ENCODE measurements around the gene MPRIP.
"Not testable (repeated sequence)": the region's sequence is repeated elsewhere in the genome, so short reads cannot be mapped to it uniquely, and the experiment has no call there.

MPRIP gene

DNA sequence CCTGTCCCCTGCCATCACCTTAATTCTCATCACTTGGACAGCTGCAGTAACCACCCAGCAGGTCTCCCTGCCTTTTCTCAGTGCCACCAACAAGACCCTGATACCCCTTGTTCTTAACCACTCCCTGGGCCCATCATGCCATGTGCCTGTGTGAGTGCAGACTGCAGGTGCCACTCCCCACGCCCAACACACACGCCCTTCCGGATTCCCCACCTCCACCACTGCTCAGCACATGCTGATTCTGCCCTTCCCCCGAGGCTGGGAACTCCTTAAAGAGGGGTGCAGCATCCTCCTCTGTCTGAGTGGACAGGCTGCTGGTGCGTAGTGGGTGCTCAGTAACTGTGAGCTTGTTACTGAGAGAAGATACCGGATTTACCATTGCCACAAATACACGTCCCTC, 111.5 kb downstream of the MPRIP start:
- no peak for DNase-seq

DNA sequence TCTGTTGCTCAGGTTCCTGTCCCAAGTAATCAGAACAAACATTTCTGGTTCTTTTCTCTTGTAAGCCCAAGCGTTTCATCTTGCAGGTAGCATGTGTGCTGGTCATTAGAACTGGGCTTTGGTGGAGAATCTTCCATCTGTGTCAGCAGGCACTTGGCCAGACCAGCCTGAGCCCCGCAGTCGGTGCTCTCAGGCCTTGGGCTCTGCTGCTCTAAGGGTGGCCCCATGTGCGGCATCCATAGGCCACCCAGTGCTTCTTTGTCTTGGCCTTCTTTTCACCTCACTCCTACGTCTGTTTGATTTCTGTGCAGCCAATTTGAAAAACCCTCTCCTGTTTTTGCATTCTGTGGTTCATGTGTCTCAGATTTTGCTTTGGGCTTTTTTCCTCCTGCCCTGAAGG, 112.3 kb downstream of the MPRIP start:
- DNase-seq: no peak

DNA sequence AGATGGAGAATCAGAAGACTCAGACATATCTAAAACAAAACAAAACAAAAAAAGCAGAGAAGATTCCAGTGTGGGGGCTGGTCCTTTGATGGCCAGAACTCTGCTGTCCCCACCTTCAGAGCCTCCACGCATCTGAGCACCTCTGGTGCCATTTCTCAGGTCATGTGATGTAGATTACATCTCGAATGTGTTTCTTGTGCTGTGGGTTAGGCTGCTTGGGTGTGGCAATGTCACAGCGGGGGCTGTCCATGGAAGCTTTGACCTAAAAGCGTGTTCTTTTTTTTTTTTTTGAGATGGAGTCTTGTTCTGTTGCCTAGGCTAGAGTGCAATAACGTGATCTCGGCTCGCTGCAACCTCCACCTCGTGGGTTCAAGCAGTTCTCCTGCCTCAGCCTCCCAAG, 112.7 kb downstream of the MPRIP start:
- DNase-seq: no peak

DNA sequence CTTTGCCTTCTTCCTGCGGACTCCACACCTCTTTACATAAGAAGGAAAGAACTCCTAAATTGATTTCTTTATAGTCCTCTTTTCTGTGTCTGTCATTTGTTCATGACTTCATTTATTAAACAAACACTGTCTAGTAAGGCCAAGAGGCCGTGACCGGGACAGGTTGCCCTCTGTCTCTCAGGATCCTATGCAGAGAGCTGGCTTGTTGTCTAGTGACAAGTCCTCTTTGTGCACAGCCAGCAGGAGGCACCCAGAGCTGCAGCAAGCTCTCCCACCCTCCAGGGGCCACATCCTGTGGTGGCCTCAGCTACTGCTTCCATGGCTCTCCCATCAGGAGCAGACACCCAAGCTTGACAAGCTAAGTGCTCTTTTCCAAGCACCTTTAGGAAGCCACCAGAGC, 113.3 kb downstream of the MPRIP start:
- peak in 1 of 4 experiments; percentile 18 for DNase-seq

DNA sequence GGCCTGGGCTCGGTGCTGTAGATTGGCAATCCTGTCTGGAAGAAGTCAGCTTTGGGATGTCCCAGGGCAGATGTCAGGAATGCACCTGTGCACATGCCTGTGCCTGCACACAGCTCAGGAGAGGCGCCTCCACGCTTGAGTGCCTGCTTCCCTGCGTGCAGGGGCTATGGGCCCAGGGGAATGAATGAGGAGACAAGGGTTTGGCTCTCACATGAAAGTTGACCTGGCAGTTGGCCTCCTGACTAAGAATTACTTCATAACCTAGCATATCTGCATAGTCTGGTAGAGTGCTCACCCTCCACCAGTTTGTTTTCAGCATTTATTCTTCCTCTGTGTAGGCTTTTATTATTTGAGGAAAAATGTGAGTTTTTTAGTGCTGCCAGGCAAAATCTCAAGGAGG, 113.8 kb downstream of the MPRIP start:
- DNase-seq: no peak

DNA sequence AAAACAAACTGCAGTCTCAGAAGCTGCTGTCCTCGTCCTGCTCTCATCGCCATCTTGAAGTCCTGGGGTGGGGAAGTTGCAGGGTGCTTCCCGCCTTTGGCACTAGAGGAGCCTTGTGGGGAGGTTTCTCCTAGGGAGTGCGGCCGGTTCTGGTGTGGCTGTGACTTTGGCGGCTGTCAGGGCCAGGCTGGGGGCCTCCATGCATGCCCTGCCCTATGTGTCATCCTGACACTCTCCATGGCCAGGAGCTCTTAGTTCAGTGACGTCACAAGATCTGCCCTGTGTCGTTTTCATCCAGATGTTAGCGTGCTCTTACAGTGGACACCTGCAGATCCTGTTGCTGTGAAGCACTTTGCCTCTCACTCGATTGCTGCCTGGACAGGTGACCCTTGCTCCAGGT, 114.3 kb downstream of the MPRIP start:
- no peak for DNase-seq

DNA sequence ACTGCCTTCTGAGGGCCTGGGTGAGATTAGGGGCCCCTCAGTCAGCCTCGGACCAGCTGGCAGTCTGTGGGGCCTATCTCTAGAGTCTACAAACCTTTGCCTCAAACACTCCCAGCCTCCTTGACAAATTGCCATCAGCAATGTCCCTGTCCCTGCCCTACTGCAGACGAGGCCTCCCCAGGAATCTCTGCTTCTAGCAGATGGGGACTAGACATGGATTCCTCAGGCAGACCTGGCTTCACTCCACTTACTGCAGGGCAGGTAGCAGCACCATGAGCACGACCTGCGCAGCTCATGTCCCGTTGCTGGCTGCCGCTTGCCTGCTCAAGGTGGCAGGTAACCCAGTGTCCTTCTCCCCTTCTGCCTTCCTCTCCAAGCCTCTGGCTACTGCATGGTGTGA, 114.8 kb downstream of the MPRIP start:
- no peak for DNase-seq

DNA sequence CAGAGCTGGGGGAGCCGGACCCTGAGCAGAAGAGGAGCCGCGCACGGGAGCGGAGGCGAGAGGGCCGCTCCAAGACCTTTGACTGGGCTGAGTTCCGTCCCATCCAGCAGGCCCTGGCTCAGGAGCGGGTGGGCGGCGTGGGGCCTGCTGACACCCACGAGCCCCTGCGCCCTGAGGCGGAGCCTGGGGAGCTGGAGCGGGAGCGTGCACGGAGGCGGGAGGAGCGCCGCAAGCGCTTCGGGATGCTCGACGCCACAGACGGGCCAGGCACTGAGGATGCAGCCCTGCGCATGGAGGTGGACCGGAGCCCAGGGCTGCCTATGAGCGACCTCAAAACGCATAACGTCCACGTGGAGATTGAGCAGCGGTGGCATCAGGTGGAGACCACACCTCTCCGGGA, 116.2 kb downstream of the MPRIP start:
- DNase-seq: not testable (repeated sequence)

DNA sequence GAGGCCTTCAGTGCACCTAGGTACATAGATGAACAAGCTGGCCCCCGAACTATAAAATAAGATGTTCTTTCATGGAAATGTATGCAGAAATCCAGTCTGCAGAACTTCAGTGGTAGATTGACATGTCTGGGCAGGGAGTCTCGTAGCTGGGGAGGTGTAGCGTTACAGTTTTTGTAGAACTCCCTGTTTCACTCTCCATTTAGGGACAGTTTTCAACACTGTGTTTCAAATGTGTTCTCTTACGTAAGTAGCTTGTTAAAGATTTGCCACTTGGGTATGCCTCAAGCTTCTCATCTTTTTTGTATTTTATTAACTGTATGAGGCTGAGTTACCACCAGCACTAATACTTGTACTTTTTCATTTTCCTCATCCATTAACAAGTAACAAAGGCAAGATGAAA, 117.3 kb downstream of the MPRIP start:
- no peak for DNase-seq

DNA sequence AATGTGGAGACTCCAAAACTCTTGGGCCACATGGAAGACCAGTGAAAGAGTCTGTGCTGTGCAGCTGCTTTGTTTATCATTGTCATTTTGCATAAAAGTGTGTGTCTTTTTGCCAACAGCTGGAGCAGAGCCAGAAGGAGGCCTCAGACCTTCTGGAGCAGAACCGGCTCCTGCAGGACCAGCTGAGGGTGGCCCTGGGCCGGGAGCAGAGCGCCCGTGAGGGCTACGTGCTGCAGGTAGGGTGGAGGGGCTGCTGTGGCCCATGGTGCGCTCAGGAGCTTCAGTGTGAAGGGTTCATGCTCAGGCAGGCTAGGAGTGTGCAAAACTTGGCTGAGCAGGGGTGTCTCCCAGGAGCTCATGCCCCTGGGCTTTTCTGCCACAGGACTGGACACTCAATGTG, 118.9 kb downstream of the MPRIP start:
- DNase-seq: no peak

DNA sequence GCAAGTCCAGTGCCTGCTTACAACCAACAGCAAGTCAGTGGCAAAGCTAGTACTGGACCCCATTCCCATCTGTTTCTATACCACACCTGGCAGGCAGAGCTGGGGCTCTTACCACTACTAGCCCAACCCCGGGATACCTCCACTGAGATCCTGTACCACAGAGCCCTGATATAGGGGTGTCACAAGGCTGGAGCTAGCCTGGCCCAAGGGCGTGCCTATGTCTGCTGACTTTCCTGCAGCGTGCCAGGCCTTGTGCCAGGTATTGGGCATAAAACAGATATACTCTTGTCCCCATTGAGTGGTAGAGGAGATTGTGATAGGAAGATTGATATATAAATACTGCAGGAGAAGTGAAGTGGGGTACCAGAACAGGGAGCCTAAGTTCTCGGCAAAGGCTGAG, 119.5 kb downstream of the MPRIP start:
- DNase-seq: no peak

DNA sequence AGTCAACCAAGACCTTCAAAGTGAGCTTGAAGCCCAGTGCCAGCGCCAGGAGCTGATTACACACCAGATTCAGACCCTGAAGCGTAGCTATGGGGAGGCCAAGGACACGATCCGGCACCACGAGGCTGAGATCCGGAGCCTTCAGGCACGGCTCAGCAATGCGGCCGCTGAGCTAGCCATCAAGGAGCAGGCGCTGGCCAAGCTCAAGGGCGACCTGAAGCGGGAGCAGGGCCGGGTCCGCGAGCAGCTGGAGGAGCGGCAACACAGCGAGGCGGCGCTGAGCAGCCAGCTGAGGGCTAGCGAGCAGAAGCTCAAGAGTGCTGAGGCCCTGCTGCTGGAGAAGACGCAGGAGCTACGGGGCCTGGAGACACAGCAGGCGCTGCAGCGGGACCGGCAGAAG, 121.9 kb downstream of the MPRIP start:
- no peak for DNase-seq

DNA sequence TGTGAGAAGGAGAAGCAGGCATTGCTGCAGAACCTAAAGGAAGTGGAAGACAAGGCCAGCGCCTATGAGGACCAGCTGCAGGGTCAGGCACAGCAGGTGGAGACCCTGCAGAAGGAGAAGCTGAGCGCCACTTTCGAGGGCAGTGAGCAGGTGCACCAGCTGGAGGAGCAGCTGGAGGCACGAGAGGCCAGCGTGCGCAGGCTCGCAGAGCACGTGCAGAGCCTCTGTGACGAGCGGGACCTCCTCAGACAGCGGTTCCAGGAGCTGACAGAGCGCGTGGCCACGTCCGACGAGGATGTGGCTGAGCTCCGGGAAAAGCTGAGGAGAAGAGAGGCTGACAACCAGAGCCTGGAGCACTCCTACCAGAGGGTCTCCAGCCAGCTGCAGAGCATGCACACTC, 122.4 kb downstream of the MPRIP start:
- no peak for DNase-seq

DNA sequence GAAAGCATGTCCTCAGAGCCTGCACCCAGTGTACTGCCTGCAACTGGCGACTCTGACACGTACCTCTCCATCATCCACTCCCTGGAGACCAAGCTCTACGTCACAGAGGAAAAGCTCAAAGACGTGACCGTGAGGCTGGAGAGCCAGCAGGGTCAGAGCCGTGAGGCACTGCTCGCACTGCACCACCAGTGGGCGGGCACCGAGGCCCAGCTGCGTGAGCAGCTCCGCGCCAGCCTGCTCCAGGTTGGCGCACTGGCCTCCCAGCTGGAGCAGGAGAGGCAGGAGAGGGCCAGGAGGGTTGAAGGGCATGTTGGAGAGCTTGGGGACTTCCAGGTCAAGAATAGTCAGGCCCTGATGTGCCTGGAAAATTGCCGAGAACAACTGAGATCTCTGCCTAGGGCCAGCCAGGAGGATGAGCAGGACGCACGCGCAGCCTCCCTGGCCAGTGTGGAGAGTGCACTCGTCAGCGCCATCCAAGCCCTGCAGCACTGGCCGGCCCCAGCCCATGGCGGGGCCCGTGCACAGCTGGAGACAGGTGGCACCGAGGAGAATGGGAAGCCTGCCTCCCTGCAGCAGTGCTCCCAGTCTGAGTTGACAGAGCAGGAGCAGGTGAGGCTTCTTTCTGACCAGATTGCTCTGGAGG, 123.5 kb downstream of the MPRIP start:
- DNase-seq: no peak

DNA sequence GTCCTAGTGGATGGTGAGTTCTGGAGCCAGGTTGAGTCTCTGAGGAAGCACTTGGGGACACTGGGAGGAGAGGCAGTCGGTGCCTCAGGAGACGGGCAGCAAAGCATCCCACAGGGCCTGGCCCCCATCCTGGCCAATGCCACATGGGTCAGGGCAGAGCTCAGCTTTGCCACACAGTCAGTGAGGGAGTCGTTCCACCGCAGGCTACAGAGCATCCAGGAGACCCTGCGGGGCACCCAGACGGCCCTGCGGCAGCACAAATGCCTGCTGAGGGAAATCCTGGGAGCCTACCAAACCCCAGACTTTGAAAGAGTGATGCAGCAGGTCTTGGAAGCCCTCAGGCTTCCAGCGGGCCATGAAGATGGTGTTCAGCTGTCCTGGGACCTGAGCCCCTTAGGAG, 124.2 kb downstream of the MPRIP start:
- no peak for DNase-seq

DNA sequence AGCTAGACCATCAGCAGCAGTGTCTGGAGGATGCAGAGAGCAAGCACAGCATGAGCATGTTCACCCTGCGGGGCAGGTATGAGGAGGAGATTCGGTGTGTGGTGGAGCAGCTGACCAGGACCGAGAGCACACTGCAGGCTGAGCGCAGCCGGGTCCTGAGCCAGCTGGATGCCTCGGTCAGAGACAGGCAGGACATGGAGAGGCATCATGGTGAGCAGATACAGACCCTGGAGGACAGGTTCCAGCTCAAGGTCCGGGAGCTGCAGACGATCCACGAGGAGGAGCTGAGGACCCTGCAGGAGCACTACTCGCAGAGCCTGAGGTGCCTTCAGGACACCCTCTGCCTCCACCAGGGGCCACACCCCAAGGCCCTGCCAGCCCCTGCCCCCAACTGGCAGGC, 125.1 kb downstream of the MPRIP start:
- DNase-seq: no peak

DNA sequence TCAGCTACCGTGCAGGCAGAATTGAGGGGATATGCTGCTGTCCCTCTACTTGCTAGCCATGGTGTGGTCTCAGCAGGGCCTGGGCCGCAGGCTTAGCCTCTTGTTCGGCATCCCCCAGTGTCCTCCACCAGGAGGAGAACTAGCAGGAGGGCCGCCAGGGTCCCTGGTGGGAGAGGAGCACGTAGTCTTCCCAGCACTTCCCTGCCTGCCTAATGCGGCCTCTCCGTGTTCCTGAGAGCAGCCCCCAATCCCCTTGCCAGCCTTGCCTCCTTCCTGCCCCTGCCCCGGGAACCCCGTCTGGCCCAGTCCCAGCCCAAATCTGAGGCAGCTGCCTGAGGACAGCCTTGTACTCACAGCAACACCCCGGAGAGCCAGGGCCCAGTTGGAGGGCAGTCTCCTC, 125.7 kb downstream of the MPRIP start:
- DNase-seq: no peak

DNA sequence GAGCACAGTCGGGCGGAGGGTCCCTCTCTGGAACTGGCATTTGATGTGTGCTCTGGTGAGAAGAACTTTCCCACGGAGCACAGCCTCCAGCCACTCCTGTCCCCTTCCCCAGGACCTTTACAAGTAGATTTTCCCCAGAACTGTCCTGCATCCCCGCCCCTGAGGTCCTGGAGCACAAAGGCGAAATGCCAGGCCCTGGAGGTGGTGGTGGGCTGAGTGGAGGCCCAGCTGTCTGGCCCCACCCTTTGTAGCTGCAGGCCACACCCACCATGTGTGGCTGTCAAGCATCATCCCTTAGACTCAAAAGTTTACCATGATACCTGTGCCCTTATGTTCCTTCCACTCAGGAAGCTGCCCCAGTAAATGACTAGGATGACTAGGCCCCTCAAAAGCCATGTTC, 126.1 kb downstream of the MPRIP start:
- no peak for DNase-seq

DNA sequence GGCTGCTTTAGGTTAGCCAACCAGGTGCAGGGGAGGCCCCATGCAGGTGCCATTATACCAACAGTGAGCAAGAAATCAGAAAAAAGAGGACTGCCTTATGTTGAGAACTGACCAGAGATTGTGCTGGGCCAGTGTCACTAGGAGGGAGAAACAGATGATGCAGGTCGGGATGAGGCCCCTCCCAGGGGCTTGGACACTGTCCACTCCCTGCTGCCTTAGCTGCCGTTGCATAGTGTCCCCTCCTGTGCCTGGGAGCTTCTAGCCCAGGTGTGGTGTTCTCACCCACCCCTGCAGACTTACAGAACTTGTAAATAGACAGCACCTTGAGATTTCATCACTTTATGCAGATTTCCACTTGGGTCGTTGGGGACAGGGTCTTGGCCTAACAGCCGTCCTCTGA, 127.1 kb downstream of the MPRIP start:
- no peak for DNase-seq

DNA sequence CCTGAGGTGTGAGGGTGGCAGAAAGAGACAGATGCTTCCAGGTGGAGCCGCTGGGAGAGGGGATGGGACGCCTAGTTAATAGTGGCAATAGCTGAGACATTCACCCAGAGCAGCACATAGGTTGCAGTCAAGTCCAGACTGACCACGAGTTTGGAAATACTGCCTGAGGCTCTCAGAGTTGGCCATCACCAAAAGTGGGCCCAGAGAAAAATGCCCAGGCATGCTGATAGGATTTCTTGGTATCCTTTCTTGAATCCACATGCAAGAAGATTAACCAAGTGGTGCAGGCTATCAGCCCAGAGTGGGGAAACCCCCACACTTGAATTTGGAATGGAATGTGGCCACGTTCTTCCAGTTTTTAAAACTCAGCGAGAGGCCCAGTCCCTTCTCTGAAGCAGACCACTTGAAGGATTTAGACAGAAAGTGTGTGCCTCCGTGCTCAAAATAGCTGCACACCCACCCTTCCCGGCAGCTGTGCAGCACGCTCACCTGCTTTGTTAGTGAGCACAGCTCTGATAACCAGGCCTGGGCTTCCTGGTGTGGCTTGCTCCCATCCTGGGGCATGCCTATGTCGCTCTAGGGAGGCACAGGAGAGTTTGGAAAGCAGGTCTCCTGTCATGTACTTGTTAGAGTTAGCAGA, 128.2 kb downstream of the MPRIP start:
- no peak for DNase-seq

DNA sequence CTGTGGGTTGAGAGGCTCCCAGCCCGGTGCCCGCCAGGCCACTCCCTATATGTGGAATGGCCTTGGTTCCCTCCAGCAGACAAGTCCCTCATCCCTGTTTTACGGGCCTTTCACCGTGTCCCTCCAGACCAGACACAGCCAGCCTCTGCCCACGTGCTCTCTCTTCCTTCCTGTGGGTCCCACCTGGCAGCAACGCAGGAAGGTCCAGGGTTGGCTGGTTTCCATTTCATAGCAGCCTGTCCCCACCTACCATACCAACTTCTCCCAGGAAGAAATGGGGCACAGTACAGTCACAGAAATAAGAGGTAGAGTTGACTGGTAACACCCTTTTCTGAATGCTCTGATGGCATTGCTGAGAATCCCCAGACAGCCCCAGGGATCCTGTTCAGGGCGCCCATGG, 128.9 kb downstream of the MPRIP start:
- DNase-seq: no peak

DNA sequence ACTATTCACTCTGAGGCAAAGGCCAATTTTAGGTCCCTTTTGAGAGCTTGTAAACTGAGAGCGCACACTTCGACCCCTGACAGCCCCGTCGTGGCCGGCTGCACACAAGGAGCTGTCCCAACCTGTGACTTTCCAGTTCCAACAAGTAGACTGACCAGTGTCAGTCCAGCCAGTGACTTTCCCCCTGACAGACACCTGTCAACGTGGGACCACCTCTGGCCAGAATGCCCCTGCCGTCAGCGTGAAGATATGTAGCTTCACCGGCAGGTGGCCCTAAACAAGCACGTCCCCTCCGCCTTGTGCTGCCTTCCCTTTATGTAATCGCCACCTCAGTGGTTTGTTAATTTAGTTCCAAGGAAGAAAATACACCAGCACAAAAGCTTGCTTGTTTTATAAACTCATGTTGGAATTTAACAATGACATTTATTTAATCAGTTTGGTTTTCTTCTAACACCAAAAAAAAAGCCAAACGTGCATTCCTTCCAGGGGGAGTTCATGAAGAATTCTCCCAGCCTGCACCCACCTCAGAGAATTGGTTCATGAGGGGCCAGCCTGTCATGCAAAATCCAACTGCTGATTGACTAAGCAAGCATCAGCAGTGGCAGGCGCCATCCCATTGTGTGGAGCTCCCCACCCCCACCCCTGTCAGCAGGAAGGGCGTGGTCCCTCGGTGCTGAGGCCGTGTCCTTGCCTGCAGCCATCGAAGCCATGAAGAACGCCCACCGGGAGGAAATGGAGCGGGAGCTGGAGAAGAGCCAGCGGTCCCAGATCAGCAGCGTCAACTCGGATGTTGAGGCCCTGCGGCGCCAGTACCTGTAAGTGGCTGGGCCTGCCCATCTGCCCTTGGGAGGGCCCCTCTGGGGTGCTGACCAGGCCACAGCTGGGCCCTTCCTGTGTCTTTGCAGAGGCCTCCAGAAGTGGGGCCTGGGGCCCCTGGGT, 130.0 kb downstream of the MPRIP start:
- no peak for DNase-seq

DNA sequence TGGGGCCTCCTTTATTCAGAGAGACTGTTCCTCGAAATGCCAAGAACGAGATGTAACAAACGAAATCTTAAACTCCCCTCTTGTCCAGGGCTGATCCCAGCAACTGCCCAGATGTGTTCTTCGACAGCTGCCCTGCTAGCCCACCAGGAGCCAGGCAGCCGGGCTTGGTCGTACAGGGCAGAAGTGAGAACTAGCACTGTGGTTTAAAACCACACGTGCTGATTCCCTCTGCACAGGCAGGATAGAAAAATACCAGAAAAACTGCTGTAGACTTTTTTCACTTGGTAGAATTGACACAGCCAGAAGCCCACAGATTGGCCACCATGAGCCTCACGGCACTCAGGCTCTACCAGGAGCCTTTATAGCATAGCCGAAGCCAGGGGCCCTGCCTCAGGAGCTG, 130.7 kb downstream of the MPRIP start:
- no peak for DNase-seq

DNA sequence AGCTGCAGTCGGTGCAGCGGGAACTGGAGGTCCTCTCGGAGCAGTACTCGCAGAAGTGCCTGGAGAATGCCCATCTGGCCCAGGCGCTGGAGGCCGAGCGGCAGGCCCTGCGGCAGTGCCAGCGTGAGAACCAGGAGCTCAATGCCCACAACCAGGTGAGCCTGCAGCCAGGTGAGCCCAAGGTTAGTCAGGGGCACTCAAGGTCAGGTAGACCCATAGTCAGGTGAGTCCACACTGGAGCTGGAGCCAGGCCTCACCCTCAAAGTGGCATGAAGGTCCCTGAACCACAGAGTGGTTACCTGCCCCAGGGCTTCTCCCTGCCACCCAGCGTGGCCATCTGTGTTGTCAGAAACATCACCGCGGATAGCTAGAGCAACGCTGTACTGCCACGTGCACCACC, 131.7 kb downstream of the MPRIP start:
- no peak for DNase-seq
